GM18526 (cell line): ENCODE data around the gene PODXL2.

Experiments used
- POLR2A ChIP-seq: IDR thresholded peaks from 3 replicates; pipeline ENCODE4 v1.6.1; 2011; ENCODE audit not compliant: insufficient read length; ENCODE audit errors: extremely low read depth

Gene PODXL2, protein sequence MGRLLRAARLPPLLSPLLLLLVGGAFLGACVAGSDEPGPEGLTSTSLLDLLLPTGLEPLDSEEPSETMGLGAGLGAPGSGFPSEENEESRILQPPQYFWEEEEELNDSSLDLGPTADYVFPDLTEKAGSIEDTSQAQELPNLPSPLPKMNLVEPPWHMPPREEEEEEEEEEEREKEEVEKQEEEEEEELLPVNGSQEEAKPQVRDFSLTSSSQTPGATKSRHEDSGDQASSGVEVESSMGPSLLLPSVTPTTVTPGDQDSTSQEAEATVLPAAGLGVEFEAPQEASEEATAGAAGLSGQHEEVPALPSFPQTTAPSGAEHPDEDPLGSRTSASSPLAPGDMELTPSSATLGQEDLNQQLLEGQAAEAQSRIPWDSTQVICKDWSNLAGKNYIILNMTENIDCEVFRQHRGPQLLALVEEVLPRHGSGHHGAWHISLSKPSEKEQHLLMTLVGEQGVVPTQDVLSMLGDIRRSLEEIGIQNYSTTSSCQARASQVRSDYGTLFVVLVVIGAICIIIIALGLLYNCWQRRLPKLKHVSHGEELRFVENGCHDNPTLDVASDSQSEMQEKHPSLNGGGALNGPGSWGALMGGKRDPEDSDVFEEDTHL

GRCh38 chr3:127628788-127629466, at the start of gene PODXL2:
PODXL2 (plus strand) TSS chr3:127629185; CDS start chr3:127629220, 35 bp downstream.
- TF ChIP-seq POLR2A, result no peak

- no peak for TF ChIP-seq POLR2A
Observed at GRCh38 chr3:127580327-127581060, 48.5 kb upstream of the PODXL2 start.

GRCh38 chr3:127584734-127585133, 44.3 kb upstream of the PODXL2 start:
- TF ChIP-seq POLR2A, result no peak

DNA sequence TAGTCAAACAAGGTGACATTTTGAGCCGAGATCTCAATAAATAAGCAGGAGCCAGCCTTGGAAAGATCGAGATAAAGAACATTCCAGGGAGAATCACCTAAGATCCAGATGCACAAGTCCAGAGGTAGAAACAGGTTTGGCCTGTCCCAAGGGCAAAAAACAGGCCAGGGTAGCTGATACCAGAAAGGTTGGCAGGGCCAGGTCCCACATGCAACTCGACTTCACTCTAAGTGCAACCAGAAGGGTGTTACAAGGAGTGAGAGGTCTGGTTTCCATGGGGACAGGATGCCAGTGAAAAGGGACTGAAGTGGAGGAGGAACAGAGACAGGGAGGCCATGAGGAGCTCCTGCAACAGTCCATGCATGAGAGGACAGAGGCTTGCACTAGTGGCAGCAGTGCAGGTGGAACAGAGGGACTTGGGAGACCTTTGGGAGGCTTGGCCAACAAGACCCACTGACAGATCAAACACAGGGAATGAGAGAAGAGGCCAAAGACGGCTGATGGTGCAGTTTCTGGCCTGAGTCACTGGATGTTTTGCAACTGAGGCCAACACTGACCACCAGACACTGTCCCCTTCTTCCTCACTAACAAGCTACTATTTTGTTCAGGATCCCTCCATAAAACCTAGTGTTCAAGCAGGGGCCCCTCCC, 43.7 kb upstream of the PODXL2 start:
- no peak for TF ChIP-seq POLR2A

DNA sequence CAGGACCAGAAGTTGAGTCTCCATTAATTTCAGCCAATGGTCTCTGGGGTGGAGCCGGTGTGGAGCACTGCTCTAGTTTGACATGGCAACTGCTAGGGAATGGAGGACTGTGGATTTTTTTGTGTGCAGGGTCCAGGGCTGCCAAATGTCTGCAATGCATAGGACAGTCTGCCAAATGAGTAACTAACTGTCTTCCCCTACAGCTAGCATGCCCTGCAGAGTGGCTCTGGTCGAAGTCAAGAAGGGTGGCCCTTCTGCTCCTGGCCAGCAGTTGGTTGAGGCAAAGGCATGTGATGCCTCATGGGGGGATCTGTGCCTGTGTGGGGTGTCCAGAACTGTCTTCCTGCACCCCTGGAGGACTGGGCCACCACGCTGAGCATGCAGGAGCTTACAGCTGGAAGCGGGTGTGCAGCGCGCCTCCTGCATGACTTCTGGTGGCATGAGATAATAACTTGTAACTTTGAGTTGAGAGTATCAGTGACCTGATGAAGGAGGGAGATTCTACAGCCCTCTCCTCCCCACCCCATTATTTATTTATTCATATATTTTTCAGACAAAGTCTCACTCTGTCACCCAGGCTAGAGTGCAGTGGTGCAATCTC, 43.1 kb upstream of the PODXL2 start:
- no peak for TF ChIP-seq POLR2A

DNA sequence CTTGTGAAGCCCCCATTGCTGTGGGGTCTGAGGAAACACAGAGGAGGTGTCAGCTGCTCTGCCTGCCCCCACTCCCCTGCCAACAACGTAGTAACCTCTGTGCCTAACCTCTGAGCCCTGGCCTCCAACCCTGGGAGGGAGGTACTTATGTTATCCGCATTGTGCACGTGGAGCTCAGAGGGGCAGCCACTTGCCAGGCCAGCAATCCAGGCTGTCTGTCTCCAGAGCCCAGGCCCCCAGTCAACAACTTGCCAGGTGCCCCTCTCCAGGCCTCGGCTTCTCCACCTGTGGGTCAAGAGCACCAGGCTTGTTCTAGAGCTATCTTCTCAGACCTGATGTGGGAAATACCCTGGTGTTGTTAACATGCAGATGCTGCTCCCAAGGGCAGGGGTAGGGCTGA, 41.1 kb upstream of the PODXL2 start:
- TF ChIP-seq POLR2A, result no peak

GRCh38 chr3:127588806-127589577, 40.0 kb upstream of the PODXL2 start:
- TF ChIP-seq POLR2A, result no peak

DNA sequence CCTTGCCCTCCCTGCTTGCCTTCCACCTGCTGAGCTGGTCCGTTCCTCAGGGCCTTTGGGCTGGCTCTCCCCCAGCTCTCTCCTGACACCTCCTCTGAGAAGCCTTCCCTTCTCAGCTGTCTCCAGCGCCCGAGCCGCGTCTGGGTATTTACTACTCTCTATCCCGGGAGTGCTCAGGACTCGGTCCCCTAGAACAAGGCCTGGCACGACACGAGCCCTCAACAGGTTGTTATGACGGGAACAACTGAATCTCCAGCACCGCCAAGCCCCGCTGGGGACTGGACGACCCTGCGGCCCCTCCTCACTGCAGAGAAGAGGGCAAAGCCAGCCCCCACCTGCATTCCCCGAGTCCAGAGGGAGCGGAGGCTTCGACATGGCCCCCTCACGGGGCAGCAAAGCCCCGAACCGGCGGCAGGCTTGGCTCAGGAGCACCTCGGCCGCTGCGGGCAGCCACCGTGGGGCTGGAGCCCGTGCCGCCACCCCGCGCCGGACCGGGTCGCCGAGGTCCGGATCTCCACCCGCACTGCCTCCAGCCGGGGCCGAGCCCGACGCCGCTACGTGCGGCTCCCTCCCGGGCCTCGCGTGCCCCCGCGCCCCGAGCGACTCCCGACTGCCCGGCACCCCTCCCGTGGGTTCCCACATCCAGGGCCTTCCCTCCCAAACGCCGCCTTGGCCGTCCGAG, 39.2 kb upstream of the PODXL2 start:
- TF ChIP-seq POLR2A, result no peak

DNA sequence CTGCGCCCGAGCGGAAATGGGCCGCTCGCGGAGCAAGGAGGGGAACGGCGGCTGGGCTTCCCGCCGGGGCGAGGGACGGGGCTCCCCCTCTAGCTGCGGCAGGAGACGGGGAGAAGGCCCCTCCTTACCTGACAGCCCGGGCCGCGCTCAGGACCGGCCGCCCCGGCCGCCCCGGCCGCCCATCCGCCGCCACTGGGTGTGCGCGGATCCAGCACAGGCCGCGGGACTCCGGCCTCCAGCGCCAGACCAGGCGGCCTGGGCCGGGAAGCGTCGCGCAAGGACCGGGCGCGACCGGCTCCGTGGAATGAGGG, 38.7 kb upstream of the PODXL2 start:
- peak; percentile 30 for TF ChIP-seq POLR2A

DNA sequence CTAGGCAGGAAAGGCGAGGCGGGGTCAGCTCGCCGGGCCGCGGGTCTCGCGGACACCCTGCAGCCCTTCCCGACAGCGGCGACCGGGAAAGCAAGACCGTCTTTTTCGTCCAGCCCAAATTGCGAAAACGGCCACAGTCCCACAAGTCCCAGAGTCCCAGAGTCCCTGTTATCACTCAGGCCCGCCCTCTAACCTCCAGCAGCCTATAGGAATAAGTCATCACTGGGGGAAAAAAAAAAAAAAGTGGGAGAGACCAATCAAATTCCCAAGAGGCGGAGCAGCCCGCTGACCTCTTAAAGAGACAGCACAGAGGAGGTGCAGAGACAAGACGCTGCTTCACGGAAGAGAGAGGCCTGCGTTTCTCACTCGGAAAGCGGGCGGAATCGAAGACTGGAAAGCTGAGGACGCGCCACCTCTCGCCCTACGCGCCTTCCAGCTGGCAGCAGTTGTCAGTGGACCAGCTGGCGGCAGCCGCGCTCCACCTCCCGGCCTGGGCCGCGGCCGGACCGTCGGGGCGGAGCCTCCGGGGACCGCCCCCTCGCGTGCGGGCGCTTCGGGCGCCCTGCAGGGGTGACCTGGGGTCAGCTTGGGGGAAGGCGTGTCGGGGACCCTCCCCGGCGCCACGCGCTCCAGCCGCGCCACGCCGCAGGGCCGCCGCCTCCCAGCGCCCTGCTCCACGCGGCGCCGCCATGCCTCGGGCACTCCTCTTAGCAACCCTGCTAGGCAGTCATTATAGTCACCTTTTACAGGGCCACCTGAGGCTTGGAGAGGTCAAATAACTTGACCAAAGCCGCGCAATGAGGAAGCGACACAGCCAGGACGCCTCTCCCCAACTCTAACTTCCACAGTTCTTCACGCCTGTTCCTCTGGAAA, 38.2 kb upstream of the PODXL2 start, which contains the start of gene TPRA1:
Gene TPRA1 (minus strand): TSS at position 141 of the 873 bp plus-strand sequence. CDS start 10,587 bp downstream, outside the sequence.
- TF ChIP-seq POLR2A, result peak; percentile 52

- TF ChIP-seq POLR2A, result no peak
Observed at GRCh38 chr3:127593178-127593577, 35.8 kb upstream of the PODXL2 start.

- no peak for TF ChIP-seq POLR2A
Observed at GRCh38 chr3:127595303-127595702, 33.7 kb upstream of the PODXL2 start.
